ENCODE results near the gene NCS1.

NCS1 gene

GRCh38 chr9:130172161-130172857, at the start of gene NCS1:
NCS1 (plus strand) TSS chr9:130172404; CDS start chr9:130172664, 260 bp downstream.
- no peak for DNase-seq (ENCODE audit: low read depth)

GRCh38 chr9:130122456-130122855, 49.7 kb upstream of the NCS1 start:
- no peak for DNase-seq (ENCODE audit: low read depth)

- no peak for DNase-seq (ENCODE audit: low read depth)
Measured at GRCh38 chr9:130124085-130124860, 47.9 kb upstream of the NCS1 start.

GRCh38 chr9:130126721-130127433, 45.3 kb upstream of the NCS1 start:
- DNase-seq (ENCODE audit: low read depth): no peak

GRCh38 chr9:130128251-130128650, 44.0 kb upstream of the NCS1 start:
- peak; percentile 60 for DNase-seq (ENCODE audit: low read depth)

- DNase-seq (ENCODE audit: low read depth): peak; percentile 52
Measured at GRCh38 chr9:130128733-130129431, 43.3 kb upstream of the NCS1 start.

GRCh38 chr9:130129432-130130061, 42.7 kb upstream of the NCS1 start:
- DNase-seq (ENCODE audit: low read depth): no peak

- DNase-seq (ENCODE audit: low read depth): no peak
Measured at GRCh38 chr9:130132746-130133145, 39.5 kb upstream of the NCS1 start.

GRCh38 chr9:130137081-130137640, 35.0 kb upstream of the NCS1 start:
- DNase-seq (ENCODE audit: low read depth): no peak

- no peak for DNase-seq (ENCODE audit: low read depth)
Measured at GRCh38 chr9:130137641-130138081, 34.5 kb upstream of the NCS1 start.

GRCh38 chr9:130138171-130138653, 34.0 kb upstream of the NCS1 start:
- no peak for DNase-seq (ENCODE audit: low read depth)

GRCh38 chr9:130138791-130139190, 33.4 kb upstream of the NCS1 start:
- DNase-seq (ENCODE audit: low read depth): no peak

GRCh38 chr9:130139251-130139650, 33.0 kb upstream of the NCS1 start:
- no peak for DNase-seq (ENCODE audit: low read depth)

- no peak for DNase-seq (ENCODE audit: low read depth)
Measured at GRCh38 chr9:130140706-130141105, 31.5 kb upstream of the NCS1 start.

- DNase-seq (ENCODE audit: low read depth): no peak
Measured at GRCh38 chr9:130142056-130142455, 30.1 kb upstream of the NCS1 start.

- DNase-seq (ENCODE audit: low read depth): no peak
Measured at GRCh38 chr9:130142641-130143040, 29.6 kb upstream of the NCS1 start.

GRCh38 chr9:130143279-130143893, 28.8 kb upstream of the NCS1 start:
- no peak for DNase-seq (ENCODE audit: low read depth)

- no peak for DNase-seq (ENCODE audit: low read depth)
Measured at GRCh38 chr9:130143958-130144366, 28.2 kb upstream of the NCS1 start.

GRCh38 chr9:130144703-130145102, 27.5 kb upstream of the NCS1 start:
- no peak for DNase-seq (ENCODE audit: low read depth)

GRCh38 chr9:130145658-130146057, 26.5 kb upstream of the NCS1 start:
- no peak for DNase-seq (ENCODE audit: low read depth)

GRCh38 chr9:130147198-130147597, 25.0 kb upstream of the NCS1 start:
- no peak for DNase-seq (ENCODE audit: low read depth)
